AG20443 (cell line): ENCODE results near the gene ETFDH.
"Not testable (repeated sequence)": the region's sequence is repeated elsewhere in the genome, so short reads cannot be mapped to it uniquely, and the experiment has no call there.

Experiments used
- DNase-seq: peaks from one replicate; pipeline ENCODE4 v3.0.0; 2012; ENCODE audit warnings: low spot score, mixed read lengths

Gene ETFDH

DNA sequence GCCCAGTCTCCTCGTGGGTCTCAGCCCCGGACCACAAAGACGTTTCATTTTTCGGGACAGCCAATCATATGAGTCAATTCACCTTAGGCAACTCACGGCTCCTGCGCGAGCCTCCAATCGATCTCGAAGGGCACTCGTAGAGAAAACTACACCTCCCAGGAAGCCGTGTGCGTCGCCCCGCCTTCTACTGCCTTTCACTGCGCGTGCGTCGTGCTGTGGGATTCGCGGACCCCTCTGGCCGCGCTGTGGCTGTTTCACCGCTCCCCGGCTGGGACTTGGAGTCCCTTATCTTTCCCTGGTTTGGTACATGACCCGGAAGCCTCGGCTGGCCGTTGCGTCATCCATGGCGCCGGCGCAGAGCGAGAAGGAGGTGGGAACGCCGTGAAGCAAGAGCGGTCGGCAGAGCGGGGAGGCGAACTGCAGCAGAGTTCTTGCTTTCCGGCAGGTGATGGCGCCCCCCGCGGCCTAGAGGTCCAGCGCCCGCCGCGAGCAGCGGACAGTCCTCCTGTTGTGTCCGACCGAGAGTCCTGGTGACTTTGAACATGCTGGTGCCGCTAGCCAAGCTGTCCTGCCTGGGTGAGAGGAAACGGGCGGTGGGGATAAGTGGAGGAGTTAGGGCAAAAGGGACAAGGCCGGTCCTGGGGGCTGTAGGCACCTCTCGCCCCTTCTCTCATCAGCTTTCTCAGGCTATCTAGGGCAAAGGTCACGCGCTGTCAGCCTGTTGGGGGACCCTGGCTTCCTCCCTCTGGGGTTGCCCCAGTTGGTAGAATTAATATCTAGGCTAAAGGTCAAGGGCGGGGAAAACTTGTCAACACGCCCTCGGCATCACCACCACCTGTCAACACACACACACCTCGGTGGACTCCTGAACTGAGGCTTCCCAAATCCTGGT, at the start of gene ETFDH:
TSS of gene ETFDH (plus strand) at position 382 of the 892 bp plus-strand sequence. CDS start at position 543, 161 bp downstream.
- peak; percentile 98 for DNase-seq

GRCh38 chr4:158624889-158625478, 47.1 kb upstream of the ETFDH start:
- DNase-seq = peak; percentile 34

DNA sequence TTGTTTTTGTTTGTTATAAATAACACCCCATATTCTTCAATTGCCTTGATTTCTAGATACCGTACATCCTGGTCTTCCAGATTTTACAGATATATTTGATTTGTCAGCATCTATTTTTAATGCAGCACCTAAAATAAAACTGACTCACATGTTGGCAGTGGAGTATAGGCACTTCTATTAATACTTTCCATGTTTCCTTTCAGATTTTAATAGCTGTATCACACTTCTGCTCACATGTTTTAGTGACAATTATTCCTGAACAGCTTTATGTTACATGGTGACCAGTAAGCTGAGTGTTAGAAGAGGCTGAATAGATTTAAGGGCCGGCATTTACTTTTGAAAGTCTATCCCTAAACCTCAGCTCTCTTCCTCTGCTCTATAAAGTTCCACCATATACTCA, 46.6 kb upstream of the ETFDH start:
- DNase-seq = no peak

DNA sequence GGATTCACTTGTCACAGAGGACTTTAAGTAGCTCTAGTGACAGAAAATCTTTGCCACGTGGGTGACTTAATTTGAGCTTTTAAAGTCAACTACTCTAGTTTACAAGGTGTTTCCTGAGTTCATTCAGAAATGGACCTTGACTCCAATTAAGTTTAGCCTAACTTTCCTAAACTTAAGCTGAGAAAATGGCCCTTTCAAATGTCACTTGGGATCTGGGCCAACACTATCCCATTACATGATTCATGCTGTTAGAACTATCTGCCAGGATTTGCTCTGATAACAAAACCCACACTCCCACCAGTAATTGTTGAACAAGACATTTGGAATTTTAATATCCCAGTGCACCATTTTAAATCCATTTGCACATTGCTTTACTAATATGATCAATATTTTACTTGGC, 41.2 kb upstream of the ETFDH start:
- peak; percentile 14 for DNase-seq

- DNase-seq = no peak
Measured at GRCh38 chr4:158636619-158637018, 35.5 kb upstream of the ETFDH start.

GRCh38 chr4:158644356-158644755, 27.7 kb upstream of the ETFDH start:
- DNase-seq = no peak

DNA sequence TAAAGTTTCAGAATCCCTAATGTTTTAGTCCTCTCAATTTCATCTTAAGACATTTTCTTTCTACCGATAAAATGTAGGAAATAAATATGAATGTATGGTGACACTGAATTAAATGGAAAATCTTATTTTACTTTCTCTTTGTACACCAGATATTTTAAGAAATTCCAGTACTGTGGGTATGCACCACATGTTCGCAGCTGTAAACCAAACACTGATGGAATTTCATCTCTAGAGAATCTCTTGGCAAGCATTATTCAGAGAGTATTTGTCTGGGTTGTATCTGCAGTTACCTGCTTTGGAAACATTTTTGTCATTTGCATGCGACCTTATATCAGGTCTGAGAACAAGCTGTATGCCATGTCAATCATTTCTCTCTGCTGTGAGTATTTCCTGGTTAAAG, 27.3 kb upstream of the ETFDH start:
- peak; percentile 14 for DNase-seq

DNA sequence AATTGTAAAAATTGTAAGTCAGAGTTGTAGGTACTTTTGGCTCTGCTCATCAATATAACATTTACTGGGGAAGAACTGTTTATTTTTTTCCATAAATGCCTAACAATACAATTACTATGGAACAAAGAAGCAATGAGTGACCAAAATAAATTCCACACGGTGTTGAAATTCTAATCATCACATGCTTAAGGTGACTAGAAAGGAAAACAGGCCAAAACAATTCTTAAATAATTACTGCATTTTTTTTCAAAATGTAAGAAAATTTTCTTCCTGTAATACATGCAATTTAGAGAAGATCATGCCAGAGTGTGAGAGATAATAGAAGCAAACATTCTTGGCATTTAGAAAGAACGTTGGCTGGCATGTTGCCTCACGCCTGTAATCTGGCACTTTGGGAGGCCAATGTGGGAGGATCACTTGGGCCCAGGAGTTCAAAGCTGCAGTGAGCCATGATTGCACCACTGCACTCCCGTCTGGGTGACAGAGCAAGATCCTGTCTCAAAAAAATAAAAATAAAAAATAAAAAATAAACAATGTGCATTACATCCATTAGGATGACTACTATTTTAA, 22.9 kb upstream of the ETFDH start:
- peak; percentile 33 for DNase-seq

- no peak for DNase-seq
Measured at GRCh38 chr4:158652920-158653319, 19.2 kb upstream of the ETFDH start.

GRCh38 chr4:158656439-158656838, 15.7 kb upstream of the ETFDH start:
- DNase-seq = no peak

DNA sequence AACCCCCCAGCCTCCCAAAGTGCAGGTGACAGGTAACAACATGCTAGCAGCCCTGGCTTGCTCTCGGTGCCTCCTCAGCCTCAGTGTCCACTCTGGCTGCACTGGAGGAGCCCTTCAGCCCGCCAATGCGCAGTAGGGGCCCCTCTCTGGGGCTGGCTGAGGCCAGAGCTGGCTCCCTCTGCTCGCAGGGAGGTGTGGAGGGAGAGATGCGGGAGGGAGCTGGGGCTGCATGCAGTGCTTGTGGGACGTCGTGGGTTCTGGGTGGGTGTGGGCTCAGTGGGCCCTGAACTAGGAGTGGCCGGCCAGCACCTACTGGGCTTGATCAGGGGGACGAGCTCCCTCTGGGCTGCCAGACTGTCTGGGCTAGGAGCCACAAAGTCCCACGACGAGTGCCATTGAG, 14.8 kb upstream of the ETFDH start:
- DNase-seq = no peak

DNA sequence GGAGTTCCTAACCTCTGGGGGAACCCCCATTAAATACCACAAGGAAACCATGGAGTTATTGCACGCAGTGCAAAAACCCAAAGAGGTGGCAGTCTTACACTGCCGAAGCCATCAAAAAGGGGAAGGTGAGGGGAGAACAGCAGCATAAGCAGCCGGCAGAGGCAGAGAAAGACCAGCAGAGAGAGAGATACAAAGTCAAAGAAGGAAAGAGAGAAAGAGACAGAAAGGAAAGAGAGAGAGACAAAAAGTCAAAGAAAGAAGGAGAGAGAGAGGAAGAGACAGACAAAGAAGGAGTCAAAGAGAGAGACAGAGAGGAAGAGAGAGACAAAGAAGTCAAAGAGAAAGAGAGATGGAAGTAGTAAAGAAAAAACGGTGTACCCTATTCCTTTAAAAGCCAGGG, 8.8 kb upstream of the ETFDH start:
- not testable (repeated sequence) for DNase-seq

GRCh38 chr4:158663707-158664625, 8.1 kb upstream of the ETFDH start:
- DNase-seq = not testable (repeated sequence)

GRCh38 chr4:158664806-158665205, 7.3 kb upstream of the ETFDH start:
- no peak for DNase-seq

GRCh38 chr4:158666892-158667291, 5.2 kb upstream of the ETFDH start:
- no peak for DNase-seq

- DNase-seq = peak; percentile 50
Measured at GRCh38 chr4:158667651-158668198, 4.4 kb upstream of the ETFDH start.

GRCh38 chr4:158669310-158669709, 2.8 kb upstream of the ETFDH start:
- no peak for DNase-seq

GRCh38 chr4:158670975-158671664, 976 bp upstream of the ETFDH start:
- peak; percentile 66 for DNase-seq

GRCh38 chr4:158671665-158671914, 506 bp upstream of the ETFDH start, which contains the start of gene C4orf46:
C4orf46 (minus strand) TSS chr4:158671887; CDS start chr4:158671801, 86 bp downstream.
- no peak for DNase-seq

DNA sequence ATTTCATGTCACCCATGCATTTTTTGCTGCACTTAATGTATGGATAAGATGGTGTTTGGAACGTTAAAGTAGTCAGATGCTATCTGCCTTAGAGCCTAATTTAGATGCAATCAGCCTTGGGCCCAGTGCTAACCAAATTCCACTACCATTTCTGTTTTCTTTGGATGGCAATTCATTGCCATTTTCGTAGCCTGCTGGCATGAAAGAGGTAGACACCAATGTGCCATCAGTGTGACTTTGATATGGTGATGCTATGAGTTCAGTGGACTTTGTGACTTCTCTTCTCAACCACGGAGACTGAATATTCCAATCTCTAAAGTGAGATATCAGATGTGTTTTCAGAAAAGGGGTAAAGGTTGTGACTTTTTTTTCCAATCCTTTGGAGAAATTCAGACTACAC, 1.5 kb downstream of the ETFDH start:
- no peak for DNase-seq

DNA sequence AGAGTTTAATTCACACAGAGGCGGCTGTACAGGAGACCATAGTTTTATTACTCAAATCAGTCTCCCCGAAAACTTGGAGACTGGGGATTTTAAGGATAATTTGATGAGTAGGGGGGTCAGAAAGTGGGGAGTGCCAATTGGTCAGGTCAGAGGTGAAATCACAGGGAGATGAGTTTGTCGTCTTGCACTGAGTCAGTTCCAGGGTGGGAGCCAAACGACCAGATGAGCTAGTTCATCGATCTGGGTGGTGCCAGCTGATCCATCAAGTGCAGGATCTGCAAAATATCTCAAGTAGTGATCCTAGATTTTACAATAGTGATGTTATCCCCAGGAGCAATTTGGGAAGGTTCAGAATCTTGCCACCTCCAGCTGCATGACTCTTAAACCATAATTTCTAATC, 4.0 kb downstream of the ETFDH start:
- DNase-seq = no peak
